Activated gamma-delta T cell treated with anti-CD3 and anti-CD28 coated beads, Interleukin-2, amount 50 U/mL, for 16 hours (primary cell): ENCODE results near the gene ACTN1.

Experiments used
- DNase-seq: peaks from one replicate; pipeline ENCODE4 v3.0.0-alpha.2; 2020; ENCODE audit warnings: low read depth

ACTN1 gene

DNA sequence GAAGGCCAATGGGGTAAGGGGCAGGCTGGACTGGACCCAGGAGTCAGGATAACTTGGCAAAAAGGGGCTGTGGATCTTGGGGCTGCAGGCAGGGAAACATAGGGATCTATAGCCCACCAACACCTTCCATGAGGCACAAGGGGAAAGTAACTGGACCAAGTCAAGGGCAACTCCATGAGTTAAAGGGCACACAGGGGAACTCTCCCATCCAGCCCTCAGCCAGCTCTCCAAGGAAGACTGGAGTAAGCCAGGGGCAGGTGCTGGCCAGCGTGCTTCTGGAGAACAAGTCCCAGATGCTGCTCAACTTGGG, 154.9 kb downstream of the ACTN1 start:
- no peak for DNase-seq
